Ishikawa (cell line): ENCODE measurements around the gene NDUFA13.

Source experiments
- CEBPB ChIP-seq: IDR thresholded peaks from 2 replicates; pipeline ENCODE4 v1.6.1; 2012
- CREB1 ChIP-seq: IDR thresholded peaks from 2 replicates; pipeline ENCODE4 v1.6.1; 2012; ENCODE audit warnings: low read depth
- EGR1 ChIP-seq: IDR thresholded peaks from 2 replicates; pipeline ENCODE4 v1.6.1; 2012
- EP300 ChIP-seq: IDR thresholded peaks from 2 replicates; pipeline ENCODE4 v1.6.1; 2012; ENCODE audit warnings: borderline replicate concordance
- FOXM1 ChIP-seq: IDR thresholded peaks from 2 replicates; pipeline ENCODE4 v1.6.1; 2012; ENCODE audit warnings: low read depth, borderline replicate concordance
- NFIC ChIP-seq: IDR thresholded peaks from 2 replicates; pipeline ENCODE4 v1.6.1; 2012
- RAD21 ChIP-seq: IDR thresholded peaks from 2 replicates; pipeline ENCODE4 v1.6.1; 2012; ENCODE audit warnings: low read depth
- TAF1 ChIP-seq: IDR thresholded peaks from 2 replicates; pipeline ENCODE4 v1.6.1; 2012; ENCODE audit warnings: low read depth, mild to moderate bottlenecking
- TCF12 ChIP-seq: IDR thresholded peaks from 2 replicates; pipeline ENCODE4 v1.6.1; 2012; ENCODE audit warnings: low read depth
- TEAD4 ChIP-seq: IDR thresholded peaks from 2 replicates; pipeline ENCODE4 v1.6.1; 2012
- USF1 ChIP-seq: IDR thresholded peaks from 2 replicates; pipeline ENCODE4 v1.6.1; 2012
- YY1 ChIP-seq: IDR thresholded peaks from 2 replicates; pipeline ENCODE4 v1.6.1; 2012; ENCODE audit warnings: low read depth
- ZBTB7A ChIP-seq: IDR thresholded peaks from 2 replicates; pipeline ENCODE4 v1.6.1; 2012; ENCODE audit warnings: low read depth
- TF ChIP-seq, protein P1 (sequence below): IDR thresholded peaks from 2 replicates; pipeline ENCODE4 v1.6.1; 2012
- TF ChIP-seq, protein P2 (sequence below): IDR thresholded peaks from 2 replicates; pipeline ENCODE4 v1.6.1; 2012; ENCODE audit warnings: low read depth, mild to moderate bottlenecking

Gene NDUFA13

DNA sequence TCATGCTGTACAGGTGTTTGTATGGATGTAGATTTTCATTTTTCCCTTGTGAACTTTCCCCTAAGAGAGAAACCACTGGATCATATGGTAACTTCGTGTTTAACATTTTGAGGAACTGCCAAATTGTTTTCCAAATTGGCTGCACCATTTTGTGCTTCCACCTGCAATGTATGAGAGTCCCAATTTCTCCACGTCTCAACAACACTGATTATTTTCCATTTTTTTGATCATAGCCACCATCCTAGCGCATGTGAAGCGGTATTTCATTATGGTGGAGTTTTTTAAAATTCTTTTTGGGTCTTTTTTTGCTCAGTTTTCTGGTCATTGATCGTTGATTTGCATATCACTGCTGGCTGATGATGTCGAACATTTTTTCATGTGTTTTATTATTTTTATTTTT is 5.0 kb downstream of the NDUFA13 start:
- TF ChIP-seq EP300: no peak
- TF ChIP-seq USF1: no peak
- TF ChIP-seq YY1: no peak
- no peak for TF ChIP-seq TAF1
- no peak for TF ChIP-seq NFIC
- TF ChIP-seq TEAD4: no peak
- TF ChIP-seq CREB1: no peak
- TF ChIP-seq TCF12: no peak
- TF ChIP-seq, protein P1, sequence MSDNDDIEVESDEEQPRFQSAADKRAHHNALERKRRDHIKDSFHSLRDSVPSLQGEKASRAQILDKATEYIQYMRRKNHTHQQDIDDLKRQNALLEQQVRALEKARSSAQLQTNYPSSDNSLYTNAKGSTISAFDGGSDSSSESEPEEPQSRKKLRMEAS: no peak
- no peak for TF ChIP-seq EGR1
- TF ChIP-seq, protein P2, sequence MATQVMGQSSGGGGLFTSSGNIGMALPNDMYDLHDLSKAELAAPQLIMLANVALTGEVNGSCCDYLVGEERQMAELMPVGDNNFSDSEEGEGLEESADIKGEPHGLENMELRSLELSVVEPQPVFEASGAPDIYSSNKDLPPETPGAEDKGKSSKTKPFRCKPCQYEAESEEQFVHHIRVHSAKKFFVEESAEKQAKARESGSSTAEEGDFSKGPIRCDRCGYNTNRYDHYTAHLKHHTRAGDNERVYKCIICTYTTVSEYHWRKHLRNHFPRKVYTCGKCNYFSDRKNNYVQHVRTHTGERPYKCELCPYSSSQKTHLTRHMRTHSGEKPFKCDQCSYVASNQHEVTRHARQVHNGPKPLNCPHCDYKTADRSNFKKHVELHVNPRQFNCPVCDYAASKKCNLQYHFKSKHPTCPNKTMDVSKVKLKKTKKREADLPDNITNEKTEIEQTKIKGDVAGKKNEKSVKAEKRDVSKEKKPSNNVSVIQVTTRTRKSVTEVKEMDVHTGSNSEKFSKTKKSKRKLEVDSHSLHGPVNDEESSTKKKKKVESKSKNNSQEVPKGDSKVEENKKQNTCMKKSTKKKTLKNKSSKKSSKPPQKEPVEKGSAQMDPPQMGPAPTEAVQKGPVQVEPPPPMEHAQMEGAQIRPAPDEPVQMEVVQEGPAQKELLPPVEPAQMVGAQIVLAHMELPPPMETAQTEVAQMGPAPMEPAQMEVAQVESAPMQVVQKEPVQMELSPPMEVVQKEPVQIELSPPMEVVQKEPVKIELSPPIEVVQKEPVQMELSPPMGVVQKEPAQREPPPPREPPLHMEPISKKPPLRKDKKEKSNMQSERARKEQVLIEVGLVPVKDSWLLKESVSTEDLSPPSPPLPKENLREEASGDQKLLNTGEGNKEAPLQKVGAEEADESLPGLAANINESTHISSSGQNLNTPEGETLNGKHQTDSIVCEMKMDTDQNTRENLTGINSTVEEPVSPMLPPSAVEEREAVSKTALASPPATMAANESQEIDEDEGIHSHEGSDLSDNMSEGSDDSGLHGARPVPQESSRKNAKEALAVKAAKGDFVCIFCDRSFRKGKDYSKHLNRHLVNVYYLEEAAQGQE: no peak
- TF ChIP-seq RAD21: no peak

- TF ChIP-seq, protein P1: no peak
- TF ChIP-seq EGR1 (no peak), TAF1 (no peak), NFIC (no peak), USF1 (no peak), TEAD4 (no peak), TCF12 (no peak), ZBTB7A (no peak), YY1 (no peak), FOXM1 (no peak), CREB1 (no peak), CEBPB (no peak)
Measured at GRCh38 chr19:19523177-19523576, 7.2 kb downstream of the NDUFA13 start.

- TF ChIP-seq, protein P1: no peak
- no peak for TF ChIP-seq CREB1
- no peak for TF ChIP-seq NFIC
- TF ChIP-seq, protein P2: no peak
- TF ChIP-seq TAF1: no peak
- no peak for TF ChIP-seq EP300
- TF ChIP-seq RAD21: no peak
- TF ChIP-seq USF1: no peak
- TF ChIP-seq EGR1: no peak
- no peak for TF ChIP-seq TEAD4
- TF ChIP-seq YY1: no peak
- TF ChIP-seq FOXM1: no peak
- no peak for TF ChIP-seq CEBPB
Measured at GRCh38 chr19:19524053-19524452, 8.0 kb downstream of the NDUFA13 start.

GRCh38 chr19:19525611-19526380 is 9.8 kb downstream of the NDUFA13 start:
- TF ChIP-seq USF1 (no peak), YY1 (no peak), NFIC (no peak), RAD21 (no peak), TCF12 (no peak), EP300 (no peak), CREB1 (no peak), FOXM1 (no peak)
- TF ChIP-seq, protein P1: no peak
- TF ChIP-seq, protein P2: no peak
